RCC 7860 (cell line): ENCODE results near the gene MKLN1.
"Not testable (repeated sequence)": the region's sequence is repeated elsewhere in the genome, so short reads cannot be mapped to it uniquely, and the experiment has no call there.

Experiments
- DNase-seq: peaks from one replicate; pipeline ENCODE4 v3.0.0-alpha.2; 2015; ENCODE audit warnings: low spot score
- FAIRE-seq: peaks from 2 replicates; lab custom pipeline; 2012; peaks lifted over from hg19 to GRCh38; lab: Jason Lieb, UNC

The MKLN1 gene

DNA sequence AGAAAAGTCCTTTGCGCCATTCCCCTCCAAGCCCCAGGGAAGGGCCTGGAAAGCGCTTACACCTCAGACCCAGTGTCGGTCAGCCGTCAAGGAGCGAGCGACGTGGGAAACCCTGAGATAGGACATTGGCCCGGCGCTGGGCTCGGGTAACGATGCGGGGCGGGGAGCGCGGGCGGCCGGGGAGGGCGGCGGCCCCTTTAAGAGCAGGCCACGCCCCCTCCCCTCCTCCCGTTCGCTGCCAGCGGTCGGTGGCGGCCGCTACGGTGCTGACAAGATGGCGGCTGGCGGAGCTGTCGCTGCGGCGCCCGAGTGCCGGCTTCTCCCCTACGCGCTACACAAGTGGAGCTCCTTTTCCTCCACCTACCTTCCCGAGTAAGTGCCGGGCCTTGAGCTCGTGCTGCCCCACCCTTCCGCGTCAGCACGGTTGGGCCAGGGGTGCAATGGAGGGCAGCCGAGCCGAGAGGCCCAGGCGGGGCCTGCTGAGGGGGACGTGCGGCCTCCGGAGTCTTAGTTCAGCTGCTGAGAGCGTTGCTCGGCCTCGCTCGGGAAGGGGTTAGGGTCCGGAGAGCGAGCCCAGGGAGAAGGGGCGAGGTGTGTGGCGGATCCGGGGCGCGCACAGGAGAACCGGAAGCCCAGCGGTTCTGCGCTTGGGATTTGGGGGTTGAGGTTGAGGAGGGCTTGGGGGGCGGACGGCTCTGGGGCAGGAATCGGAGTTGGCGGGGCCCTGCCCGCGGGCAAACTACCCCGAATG, at the start of gene MKLN1:
Gene MKLN1, plus strand, starts transcription at position 251 of the 751 bp plus-strand sequence. Its CDS starts 24 bp downstream, at position 275.
- FAIRE-seq (no peak), DNase-seq (peak; percentile 79)

DNA sequence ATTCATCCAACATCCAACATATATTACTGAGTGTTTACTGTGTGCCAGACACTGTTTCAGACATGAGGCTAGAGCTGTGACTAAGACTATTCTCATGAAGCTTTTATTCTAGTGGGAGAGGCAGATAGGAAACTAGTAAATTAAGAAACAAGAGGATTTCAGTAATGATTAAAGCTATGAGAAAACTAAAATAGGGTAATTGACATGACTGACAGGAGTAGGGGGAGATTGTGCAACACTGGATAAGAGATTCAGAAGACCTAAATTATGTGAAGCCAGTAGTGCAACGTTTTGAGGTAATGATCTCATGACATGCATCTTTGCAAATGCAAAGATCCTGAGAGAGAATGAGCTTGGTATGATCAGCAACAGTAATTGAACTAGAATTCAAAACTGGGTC, 48.6 kb upstream of the MKLN1 start:
- DNase-seq = no peak
- FAIRE-seq = no peak

DNA sequence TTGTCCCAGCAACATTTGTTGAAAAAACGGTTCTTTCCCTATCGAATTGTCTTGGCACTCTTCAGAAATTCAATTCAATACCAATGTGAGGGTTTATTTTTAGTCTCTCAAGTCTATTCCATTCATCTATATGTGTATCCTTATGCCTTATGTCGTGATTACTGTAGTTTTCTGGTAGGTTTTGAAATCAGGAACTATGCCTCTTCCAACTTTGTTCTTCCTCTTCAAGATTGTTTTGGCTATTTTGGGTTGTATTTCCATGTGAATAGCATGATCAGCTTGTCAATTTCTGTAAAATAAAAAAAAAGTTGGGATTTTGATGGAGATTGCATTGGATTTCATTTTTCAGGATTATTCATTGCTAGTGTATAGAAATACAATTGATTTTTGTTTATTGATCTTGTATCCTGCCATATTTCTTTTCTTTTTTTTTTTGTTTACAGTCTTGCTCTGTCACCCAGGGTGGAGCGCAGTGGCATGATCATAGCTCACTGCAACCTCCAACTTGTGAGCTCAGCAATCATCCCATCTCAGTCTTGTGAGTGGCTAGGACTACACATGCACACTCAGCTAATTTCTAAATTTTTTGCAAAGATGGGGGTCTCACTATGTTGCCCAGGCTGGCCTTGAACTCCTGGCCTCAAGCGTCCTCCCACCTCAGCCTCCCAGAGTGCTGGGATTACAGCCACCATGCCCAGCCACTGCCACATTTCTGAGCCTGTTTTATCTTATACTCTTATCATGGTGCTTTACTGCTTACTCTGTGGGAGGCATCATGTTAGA, 46.2 kb upstream of the MKLN1 start:
- no peak for DNase-seq
- no peak for FAIRE-seq

DNA sequence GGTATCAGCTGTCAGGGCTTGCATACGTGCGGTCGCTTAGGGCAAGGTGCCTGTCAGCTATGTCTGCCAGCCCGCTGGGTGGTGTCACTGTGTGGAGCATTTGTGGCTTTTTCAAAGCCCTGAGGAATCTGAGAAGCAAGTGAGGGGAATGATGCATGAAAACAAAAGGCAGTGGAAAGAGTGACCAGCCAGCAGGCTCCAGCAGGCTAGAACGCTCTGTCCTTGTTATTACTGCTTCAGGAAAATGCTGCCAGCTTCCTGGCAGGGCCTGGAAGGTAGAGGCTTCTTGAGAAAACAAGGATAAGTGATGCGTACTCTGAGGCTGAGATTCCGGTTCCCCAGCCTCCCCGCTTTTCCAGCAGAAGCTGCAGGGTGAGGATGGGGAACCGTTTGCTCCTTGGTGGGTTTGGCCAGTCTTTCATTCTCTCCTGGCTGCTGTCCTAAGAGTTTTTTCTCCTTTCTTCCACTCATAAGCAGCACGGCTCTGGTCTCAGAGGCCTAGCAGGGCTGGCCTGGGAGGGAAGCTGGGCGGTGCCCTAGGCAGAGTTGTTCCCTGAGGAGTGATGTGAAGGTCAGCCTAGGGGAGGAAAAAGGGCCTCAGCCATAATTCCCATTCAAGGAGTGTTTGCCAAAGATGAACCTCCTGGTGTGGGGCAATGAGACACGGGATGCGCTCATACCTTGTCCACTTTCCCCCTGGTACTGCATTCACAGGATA, 42.8 kb upstream of the MKLN1 start:
- DNase-seq (no peak), FAIRE-seq (no peak)

DNA sequence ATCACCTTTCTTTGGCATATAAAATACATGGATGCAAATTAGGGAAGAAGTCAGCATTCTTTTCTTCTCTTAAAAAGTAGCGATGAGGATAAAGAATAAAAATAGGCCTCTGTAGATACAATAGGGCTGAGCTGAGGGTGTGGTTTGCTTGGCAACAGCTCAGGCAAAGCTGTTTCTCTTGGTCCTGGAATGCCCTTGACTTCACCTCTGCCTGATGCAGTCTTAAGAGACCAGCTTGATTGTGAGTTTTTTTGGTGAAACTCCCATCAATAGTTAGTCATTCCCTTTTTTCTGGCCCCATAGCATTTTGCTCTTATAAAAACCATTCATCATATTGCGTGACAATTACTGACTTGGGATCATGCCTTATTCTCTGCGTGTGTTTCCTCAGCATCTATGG, 42.1 kb upstream of the MKLN1 start:
- no peak for DNase-seq
- no peak for FAIRE-seq

DNA sequence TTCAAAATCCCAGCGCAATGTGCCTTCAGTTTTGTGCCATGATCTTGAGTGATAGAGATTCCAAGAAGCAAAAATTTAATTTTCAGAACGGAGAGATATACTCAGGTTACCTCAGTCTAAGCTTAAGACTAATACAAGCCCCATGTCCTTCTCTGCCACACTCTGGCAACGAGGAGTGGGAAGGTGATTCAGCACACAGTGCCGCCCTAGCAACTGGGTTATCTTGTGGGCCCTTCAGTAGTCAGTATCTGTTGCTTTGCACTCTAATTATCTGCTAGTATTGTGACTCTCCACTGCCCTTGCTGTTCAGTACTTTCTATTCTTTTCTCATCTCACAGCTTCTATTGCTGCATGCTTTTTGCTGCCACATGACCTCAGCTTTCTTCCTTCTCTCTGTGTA, 39.2 kb upstream of the MKLN1 start:
- DNase-seq = no peak
- FAIRE-seq = no peak

DNA sequence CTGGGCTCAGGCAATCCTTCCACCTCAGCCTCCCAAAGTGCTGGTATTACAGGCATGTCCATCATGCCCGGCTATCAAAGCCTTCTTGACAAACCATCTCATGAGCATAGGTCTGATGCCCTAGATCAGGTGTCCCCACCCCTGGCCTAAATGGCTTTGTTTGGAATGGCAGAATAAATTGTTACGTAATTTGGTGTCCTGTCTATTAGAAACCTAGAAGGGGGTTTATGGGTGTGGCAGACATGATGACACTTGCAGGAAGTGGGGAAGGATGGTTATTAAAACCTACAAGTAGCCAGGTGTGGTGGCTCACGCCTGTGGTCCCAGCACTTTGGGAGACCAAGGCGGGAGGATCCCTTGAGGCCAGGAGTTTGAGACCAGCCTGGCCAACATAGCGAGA, 38.6 kb upstream of the MKLN1 start:
- FAIRE-seq (no peak), DNase-seq (no peak)

DNA sequence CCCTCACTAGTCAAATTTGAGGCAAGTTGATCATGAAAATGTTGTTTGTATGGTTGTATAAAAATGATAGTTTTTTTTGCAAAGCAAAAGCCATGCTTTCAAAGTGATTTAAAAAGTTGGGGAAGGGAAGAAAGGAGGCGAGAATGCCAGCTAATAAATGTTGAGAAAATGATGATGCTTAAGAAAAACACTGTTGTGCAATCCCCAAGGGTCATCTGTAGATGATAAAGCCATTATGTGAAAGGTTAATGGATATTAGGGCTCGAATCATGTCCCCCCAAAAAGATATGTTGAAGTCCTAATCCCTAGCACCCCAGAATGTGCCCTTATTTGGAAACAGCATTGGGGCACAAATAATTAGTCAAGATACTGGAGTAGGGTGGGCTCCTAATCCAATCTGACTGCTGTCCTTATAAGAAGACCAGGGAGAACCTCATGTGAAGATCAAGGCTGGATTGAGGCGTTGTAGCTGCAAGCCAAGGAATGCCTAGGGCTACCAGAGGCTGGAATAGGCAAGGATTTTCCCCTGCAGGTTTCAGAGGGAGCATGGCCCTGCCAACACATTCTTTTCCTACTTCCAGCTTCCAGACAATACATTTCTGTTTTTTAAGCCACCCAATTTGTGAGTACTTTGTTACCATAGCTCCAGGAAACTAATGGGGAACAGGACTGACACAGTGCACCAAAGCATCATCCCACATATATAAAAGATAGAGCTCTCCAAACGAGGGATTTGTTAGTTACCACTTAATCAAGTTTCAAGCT, 35.4 kb upstream of the MKLN1 start:
- FAIRE-seq = no peak

DNA sequence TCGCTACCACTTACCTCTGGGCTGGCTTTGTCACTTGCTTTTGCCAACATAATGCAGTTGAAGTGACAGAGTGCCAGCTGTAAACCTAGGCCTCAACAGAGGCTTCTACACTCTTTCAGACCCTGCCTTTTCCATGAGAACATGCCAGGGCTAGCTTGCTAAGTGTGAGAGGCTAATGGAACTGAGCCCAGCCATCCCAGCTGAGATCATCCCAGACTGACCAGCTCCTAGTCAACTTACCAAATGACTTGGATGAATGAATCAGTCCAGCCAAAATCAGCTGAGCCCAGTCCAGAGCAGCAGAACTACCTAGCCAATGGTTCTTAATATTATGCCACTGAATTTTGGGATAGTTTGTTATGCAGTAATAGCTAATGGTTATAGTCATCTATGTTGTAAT, 34.7 kb upstream of the MKLN1 start:
- DNase-seq (no peak), FAIRE-seq (no peak)

More for the DNA sequence above, 35.4 kb upstream of the MKLN1 start:
- DNase-seq = no peak

DNA sequence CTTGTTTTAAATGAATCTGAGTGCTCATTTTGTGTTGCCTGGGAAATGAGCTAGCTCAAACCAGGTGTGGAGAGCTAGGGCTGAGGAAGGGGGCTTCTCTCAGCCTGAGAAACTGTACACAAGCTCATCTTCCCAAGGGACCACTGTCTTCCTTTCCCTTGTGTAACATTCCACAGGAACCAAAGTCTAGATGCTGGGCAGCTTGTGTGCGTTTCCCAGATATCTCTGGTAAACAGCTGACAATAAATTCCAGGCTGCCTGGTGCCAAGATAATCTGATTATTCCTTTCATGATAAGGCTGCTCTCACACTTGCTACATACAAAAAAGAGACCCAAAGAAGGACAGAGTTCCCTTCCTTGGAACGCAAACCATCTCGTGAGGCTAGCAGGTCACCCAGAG, 33.1 kb upstream of the MKLN1 start:
- FAIRE-seq = no peak

DNA sequence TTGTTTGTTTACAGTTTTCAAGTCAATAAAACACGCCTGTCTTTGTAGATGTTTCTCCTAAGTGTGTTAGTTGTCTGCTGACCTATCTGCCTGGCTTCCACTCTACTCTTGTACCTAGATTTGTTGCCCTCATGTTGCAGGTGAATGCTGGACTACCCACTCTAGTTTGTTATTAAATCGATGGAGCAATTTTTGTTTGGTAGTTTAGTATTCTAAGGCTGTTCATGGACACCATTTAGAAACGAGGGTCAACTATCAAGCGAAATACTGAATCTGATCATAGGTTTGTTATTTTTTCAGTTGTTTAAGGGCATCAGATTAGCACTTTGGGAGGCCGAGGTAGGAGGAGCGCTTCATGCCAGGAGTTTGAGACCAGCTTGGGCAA, 29.1 kb upstream of the MKLN1 start:
- FAIRE-seq (no peak), DNase-seq (no peak)

More for the DNA sequence above, 33.1 kb upstream of the MKLN1 start:
- no peak for DNase-seq

DNA sequence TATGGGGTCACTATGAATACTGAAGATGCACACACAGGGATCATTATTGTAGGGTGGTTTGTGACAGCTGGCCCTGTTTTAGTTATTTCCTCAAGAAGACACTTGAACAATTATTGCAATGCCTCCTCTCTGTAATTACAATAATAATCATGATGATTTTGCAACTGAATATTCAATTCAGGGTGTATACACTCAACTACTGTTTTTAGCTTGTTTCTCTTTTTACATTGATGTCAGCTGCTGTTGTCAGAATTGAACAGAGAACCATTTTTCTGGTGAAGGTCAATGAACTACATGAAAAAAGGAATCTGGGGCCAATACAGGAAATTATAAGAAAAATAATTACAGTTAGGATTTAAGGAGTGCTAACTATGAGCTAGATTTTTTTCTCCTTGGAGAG, 28.6 kb upstream of the MKLN1 start:
- no peak for DNase-seq
- FAIRE-seq = no peak

DNA sequence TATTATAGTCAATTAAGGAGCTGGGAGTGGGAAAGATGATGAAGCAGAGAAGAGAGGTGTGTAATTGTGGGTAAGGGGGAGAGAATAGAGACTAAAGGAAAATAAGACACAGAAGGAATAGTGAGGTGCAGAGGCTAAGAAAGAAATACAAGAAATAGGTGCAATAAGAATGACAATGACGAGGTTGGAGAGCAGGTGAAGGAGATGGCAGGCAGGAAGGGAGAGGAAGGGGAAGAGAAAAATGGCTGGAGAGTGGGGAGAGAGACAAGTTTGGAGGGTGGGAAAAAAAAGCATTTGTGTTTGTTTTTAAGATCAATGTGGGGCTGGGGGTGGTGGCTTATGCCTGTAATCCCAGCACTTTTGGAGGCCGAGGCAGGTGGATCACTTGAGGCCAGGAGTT, 27.6 kb upstream of the MKLN1 start:
- no peak for DNase-seq
- no peak for FAIRE-seq

DNA sequence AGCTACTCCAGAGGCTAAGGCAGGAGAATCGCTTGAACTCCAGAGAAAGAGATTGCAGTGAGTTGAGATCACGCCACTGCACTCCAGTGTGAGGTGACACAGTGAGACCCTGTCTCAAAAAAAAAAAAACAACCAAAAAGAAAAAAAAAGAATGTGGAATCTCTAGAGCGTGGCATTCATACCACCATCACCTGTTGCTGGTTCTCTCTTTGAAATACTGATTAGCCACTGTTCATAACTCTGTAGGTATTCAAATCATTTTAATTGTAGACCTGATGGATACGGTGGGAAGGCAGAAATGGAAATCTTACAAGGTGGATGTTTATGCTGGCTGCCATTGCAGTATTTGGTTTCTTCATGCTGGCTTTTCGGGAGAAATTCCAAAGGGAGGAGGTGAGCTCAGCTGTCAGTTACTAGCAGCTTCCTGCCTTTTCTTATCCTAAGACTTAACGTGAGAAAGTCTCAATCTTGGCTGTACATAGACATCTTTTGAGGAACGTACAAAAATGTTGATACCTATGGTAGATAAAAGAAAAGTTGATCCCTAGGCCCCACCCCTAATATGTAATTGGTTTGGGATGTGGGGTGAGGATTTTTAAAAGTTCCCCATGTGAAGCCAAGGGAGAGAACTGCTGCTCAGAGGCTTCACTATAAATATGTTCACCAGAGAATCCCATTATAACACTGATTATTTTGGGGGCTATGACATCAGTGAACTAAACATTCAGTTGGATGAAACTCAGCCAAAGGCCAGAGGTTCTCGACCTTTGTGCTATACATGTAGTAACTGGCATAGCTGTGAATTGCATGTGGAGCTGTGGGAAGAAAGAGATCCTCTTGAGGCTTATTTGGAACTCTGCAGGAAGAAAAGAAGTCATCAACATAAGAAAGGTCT, 26.9 kb upstream of the MKLN1 start:
- FAIRE-seq = no peak

DNA sequence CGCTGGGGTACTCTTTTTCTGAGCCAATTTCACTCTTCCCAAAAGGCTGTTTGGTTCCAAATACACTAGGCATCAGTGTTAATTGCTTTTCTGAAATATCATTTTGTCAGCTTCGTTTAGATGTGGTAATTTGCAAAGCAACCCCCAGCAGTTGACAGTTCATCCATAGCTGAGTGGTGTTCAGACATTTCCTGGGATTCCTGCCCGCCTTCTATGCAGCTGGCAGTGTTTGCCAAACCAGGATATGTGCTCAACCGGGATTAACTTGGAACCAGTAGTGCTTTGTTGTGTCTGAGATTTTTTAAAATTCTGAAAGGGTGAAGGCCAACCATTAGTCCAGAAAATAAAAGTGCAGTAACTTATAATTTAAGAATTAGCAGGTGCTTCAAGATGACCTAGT, 25.2 kb upstream of the MKLN1 start:
- DNase-seq (no peak), FAIRE-seq (no peak)

More for the DNA sequence above, 26.9 kb upstream of the MKLN1 start:
- DNase-seq = no peak

DNA sequence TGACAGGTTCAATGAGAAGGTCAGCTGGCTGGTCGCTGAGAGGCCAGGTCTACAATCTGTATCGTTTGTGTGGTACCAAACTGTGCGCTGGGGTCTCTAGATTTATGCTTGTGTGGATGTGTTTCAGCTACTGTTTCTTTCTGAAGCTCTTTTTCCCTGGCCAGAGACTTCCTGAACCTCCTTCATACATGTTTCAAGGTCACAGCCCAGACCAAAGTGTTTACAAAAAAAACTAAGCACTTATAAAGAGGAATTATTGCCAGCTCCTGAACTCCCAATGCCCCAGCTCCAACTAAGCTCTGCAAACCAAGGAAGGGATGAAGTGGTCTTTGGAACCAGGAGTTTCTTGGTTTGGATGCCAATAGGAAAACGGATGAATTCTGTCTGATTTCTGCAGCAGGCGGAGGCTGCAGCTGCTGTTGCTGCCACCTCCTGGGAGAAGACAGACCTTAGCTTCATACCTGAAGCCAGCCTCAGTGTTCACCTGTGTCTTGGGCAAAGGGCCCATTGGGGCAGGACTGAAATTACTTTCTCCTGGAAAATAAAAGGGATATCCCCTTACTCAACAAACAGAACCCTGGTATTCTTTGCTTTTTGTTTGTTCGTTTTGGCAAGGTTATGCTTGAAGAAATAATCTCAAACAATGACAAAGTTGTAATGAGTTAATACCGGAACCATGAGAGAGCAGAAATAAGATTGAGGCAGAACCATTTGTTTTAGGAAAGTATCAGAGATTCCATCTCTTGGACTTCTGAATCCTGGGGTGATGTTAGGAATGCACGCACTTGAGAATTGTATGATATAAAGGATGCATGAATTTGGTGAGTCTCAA, 24.6 kb upstream of the MKLN1 start:
- DNase-seq (peak; percentile 31), FAIRE-seq (no peak)

DNA sequence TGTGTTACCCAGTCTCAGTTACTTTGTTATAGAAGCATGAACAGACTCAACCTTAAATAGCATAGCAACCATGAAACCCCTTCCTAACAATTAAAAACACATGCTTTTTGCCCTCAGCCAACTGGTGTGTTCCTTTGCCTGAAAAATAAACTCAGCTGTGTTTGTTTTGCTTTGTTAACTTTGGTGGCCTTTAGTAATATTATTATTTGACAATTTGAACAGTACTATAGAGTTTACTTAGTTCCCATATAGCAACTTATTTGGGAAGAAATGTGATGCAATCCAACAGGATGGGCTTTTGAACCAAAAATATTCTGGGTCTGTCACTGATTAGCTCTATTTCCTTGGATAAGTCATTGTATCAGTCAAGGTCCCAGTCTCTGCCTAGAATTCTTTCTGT, 22.5 kb upstream of the MKLN1 start:
- DNase-seq = no peak
- FAIRE-seq = no peak

DNA sequence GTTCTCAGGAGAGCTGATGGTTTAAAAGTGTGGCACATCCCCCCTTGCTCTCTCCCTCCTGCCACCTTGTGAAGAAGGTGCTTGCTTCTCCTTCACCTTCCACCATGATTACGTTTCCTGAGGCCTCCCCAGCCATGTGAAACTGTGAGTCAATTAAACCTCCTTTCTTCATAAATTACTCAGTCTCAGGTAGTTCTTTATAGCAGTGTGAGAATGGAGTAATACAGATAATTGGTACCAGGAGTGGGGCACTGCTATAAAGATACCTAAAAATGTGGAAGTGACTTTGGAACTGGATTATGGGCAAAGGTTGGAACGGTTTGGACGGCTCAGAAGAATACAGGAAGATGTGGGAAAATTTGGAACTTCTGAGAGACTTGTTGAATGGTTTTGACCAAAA, 21.6 kb upstream of the MKLN1 start:
- not testable (repeated sequence) for FAIRE-seq

DNA sequence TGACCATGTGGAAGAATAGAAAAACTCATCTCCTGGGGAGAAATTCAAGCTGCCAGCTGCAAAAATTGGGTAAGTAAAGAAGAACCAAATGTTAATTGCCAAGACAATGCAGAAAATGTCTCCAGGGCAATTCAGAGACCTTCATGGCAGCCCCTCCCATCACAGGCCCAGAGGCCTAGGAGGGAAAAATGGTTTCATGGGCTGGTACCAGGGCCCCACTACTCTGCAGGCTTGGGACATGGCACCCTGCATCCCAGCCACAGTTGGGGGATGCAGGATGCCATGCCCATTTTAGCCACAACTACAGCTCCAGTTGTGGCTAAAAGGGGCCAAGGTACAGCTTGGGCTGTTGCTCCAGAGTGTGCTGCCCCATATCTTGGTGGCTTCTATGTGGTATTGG, 20.9 kb upstream of the MKLN1 start:
- DNase-seq (no peak), FAIRE-seq (no peak)

More for the DNA sequence above, 21.6 kb upstream of the MKLN1 start:
- not testable (repeated sequence) for DNase-seq
